ENCODE results near the gene ESRRG.

ESRRG gene

DNA sequence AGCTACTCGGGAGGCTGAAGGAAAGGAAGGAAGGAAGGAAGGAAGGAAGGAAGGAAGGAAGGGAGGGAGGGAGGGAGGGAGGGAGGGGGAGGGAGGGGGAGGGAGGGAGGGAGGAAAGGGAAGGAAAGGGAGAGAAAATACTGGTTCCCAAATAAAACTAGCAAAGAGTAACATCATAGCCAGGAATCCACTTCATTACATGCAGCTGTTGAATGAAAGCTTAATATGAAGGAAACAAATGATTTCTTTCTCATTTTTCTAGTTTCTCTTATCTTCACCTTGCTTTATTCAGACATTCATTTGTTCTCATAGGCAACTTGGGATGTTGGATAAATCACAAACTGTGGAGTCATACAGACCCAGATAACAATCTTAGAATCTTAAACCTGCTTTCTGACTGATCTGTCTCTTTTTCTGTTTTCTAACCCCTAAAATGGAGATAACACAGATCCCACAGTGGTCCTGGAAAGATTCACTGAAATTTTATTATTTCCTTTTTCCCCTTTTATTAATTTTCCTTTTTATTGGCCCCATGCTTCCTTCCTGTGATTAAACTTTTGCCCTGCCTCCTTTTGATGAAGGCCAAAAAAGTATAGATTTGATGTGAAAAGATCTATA, 247.5 kb downstream of the ESRRG start:
- H3K4me3 ChIP-seq, result no peak overlapping the region
- DNase-seq (ENCODE audit: low spot score), result no peak
- no peak overlapping the region for H3K27ac ChIP-seq
- TF ChIP-seq, protein P1, sequence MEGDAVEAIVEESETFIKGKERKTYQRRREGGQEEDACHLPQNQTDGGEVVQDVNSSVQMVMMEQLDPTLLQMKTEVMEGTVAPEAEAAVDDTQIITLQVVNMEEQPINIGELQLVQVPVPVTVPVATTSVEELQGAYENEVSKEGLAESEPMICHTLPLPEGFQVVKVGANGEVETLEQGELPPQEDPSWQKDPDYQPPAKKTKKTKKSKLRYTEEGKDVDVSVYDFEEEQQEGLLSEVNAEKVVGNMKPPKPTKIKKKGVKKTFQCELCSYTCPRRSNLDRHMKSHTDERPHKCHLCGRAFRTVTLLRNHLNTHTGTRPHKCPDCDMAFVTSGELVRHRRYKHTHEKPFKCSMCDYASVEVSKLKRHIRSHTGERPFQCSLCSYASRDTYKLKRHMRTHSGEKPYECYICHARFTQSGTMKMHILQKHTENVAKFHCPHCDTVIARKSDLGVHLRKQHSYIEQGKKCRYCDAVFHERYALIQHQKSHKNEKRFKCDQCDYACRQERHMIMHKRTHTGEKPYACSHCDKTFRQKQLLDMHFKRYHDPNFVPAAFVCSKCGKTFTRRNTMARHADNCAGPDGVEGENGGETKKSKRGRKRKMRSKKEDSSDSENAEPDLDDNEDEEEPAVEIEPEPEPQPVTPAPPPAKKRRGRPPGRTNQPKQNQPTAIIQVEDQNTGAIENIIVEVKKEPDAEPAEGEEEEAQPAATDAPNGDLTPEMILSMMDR (IDR thresholded peaks at IDR 0.05), result no peak

DNA sequence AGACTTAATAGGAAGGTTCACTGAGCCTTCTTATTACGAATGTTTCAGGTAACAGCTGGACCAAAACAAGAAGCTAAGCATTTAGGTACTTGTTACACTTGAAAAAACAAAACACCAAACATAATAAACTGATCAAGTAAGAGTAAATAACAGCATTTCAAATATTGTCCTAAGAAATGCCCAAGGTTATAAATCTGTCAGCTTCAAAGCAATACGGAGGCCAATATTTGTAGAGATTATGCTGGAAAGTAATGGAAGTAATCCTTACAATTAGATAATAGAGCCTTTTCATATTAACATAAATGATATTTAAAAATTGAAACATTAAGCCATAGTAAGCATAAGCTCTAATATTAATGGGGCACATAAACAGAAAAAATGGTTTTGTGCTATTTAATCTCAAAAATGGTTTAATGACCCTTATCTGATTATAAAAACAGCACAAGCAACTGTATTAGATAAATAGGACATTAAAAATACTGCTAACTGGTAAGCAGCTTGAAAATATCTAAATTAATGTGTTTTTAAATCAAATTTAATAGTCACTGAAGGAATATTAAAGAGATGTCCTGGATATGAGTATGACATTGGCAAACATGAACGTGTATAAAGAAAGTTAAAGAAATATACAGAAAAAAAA, 256.9 kb downstream of the ESRRG start:
- Histone ChIP-seq H3K4me3 (no peak overlapping the region), H3K27ac (no peak overlapping the region)
- DNase-seq (ENCODE audit: low spot score), result no peak
- TF ChIP-seq, protein P1 (IDR thresholded peaks at IDR 0.05), result no peak

DNA sequence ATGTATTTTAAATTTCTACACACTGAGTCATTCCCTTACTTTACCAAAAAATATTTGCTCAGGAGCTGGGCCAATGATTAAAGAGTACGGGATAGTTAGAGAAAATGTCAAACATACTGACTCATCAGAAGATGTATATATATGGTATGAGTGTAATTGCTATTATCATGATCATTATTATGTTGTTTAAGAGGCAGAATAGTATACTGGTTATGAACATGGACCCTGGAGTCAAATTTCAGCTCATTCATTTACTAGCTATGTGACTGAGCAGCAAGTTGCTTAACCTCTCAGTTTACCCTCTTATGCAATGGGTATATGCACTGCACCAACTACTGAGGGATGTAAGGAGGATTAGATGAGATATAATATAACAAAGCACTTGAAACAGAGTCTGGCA, 258.7 kb downstream of the ESRRG start:
- no peak overlapping the region for H3K4me3 ChIP-seq
- DNase-seq (ENCODE audit: low spot score), result no peak
- no peak overlapping the region for H3K27ac ChIP-seq
- TF ChIP-seq, protein P1 (IDR thresholded peaks at IDR 0.05), result no peak

DNA sequence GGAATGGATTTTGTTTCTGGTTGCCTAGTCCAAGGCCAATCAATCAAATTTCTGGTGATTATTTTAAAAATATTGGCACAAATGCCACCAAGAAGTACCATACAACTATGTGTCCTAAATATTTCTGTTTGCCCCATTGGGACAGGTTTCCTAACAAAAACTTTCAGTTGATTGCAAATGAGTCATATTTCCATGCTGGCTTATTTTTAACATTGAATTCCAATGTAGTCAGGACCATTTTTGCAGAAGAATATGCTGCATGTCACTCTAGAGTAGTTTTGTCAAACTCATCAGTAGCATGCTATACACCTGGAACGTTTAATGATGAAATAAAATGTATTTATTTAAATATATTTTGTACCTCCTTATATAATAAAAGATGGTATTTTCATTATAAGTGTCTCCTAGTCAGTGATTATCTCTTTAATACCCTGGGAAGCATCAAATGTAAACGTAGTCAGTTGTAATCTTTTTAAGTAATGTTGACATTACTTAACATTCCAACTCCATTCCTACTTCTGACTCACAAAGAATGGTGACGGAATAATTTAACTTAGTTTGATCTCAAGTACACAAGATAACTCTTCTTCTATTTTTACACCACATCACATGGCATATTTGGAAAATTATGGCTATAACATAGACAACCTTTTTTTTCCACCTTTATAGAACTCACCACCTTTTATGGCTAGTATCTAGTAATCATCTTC, 261.0 kb downstream of the ESRRG start:
- DNase-seq (ENCODE audit: low spot score), result no peak
- no peak overlapping the region for H3K27ac ChIP-seq
- no peak overlapping the region for H3K4me3 ChIP-seq
- TF ChIP-seq, protein P1 (IDR thresholded peaks at IDR 0.05), result no peak

DNA sequence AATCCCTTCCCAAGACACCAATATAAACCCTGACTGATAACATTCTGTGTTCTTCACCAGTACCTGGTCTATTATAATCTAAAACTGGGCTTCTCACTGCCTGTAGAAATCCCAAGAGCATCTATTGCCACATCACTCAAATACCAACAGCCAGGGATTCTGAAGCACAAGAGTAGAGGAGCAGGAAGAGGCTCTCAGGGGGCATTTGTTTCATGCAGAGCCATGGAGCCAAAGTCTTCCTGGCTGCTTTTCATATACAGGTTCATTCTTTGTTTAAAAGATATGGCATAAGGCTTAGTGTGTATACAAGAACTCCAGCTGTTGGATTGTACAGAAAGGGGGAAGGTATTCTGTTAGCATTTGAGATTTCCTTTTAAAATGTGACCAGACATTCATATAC, 261.8 kb downstream of the ESRRG start:
- DNase-seq (ENCODE audit: low spot score), result no peak
- TF ChIP-seq, protein P1 (IDR thresholded peaks at IDR 0.05), result no peak

DNA sequence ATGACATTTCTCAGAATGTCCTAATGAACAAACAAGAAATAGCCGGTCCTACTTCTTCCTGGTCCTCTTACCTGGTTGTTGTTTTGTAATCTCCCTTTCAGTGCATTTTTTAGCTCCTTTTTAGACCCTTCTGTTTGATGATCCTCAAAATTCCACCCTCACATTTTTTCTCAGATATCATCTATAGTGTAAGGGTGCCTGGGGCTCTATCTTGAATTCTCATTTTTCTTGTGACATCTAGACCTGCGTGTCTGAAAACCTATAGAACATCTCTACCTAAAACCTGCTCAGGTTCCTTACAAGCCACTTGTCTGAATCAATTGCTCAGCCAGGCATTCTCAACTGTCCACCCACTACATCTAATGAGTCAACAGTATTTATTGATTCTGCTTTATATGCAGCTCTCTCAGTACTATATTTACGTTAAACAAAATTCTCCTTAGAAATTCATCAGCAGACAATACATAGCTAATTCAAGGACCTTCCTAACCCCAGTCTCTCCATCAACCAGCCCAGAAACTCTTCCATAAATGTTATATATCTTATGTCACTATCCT, 263.5 kb downstream of the ESRRG start:
- Histone ChIP-seq H3K4me3 (no peak overlapping the region), H3K27ac (no peak overlapping the region)
- no peak for DNase-seq (ENCODE audit: low spot score)
- TF ChIP-seq, protein P1 (IDR thresholded peaks at IDR 0.05), result no peak

More for the DNA sequence above, 261.8 kb downstream of the ESRRG start:
- Histone ChIP-seq H3K27ac (no peak overlapping the region), H3K4me3 (no peak overlapping the region)
